D721Med (cell line): ENCODE data around the gene CA9.

Experiments used
- DNase-seq: peaks from one replicate; pipeline ENCODE4 v3.0.0; 2011; ENCODE audit warnings: low spot score; ENCODE audit not compliant: insufficient read length
- FAIRE-seq: peaks from 2 replicates; lab custom pipeline; 2011; peaks lifted over from hg19 to GRCh38; lab: Jason Lieb, UNC
- CTCF ChIP-seq: IDR thresholded peaks from 2 replicates; pipeline ENCODE4 v1.5.1; 2012; ENCODE audit warnings: mild to moderate bottlenecking, control low read depth; ENCODE audit not compliant: insufficient read depth; ENCODE audit errors: missing control alignments

CA9 gene

GRCh38 chr9:35669331-35670145 lies 4.2 kb upstream of the CA9 start:
- no peak for TF ChIP-seq CTCF
- DNase-seq (no peak), FAIRE-seq (no peak)

- TF ChIP-seq CTCF: no peak
- FAIRE-seq: no peak
- no peak for DNase-seq
These were observed 265 bp downstream of the CA9 start for GRCh38 chr9:35674025-35674361.

GRCh38 chr9:35675204-35675603 lies 1.5 kb downstream of the CA9 start:
- no peak for DNase-seq
- no peak for FAIRE-seq
- TF ChIP-seq CTCF: no peak

- no peak for TF ChIP-seq CTCF
- FAIRE-seq: no peak
These were observed 2.1 kb downstream of the CA9 start for GRCh38 chr9:35675732-35676392.

GRCh38 chr9:35679091-35679490 lies 5.4 kb downstream of the CA9 start:
- FAIRE-seq: no peak

More at GRCh38 chr9:35675732-35676392, 2.1 kb downstream of the CA9 start:
- DNase-seq: no peak

GRCh38 chr9:35679766-35680330 lies 6.1 kb downstream of the CA9 start:
- FAIRE-seq (no peak), DNase-seq (no peak)
- no peak for TF ChIP-seq CTCF

More at GRCh38 chr9:35679091-35679490, 5.4 kb downstream of the CA9 start:
- TF ChIP-seq CTCF: no peak
- no peak for DNase-seq
